ENCODE results near the gene TOP3A.

GRCh38 chr17:18327556-18327955 lies 12.8 kb upstream of the TOP3A start:
- TF ChIP-seq EZH2 (IDR thresholded peaks at IDR 0.05; ENCODE audit: low read depth) = no peak
- TF ChIP-seq CTCF (conservative IDR thresholded peaks at IDR 0.05) = no peak

All from PC-9 (cell line).